SK-N-MC (cell line): ENCODE data around the gene SLC12A9.

Source experiments
- DNase-seq: peaks from one replicate; pipeline ENCODE4 v3.0.0-alpha.2; 2011; ENCODE audit warnings: low read depth, low spot score
- H3K27ac ChIP-seq: fragments of 200-600 bp; sonication (generic); 2 replicates; pipeline ENCODE4 v1.5.1; 2016; ENCODE audit warnings: mixed run types
- H3K36me3 ChIP-seq: fragments of 200-600 bp; sonication (generic); 2 replicates; pipeline ENCODE4 v1.6.1; 2017; ENCODE audit warnings: antibody characterized with exemption, low read length, mixed read lengths; ENCODE audit not compliant: insufficient read depth
- H3K4me3 ChIP-seq: fragments of 200-600 bp; sonication (generic); 2 replicates; pipeline ENCODE4 v1.5.1; 2016
- H3K9ac ChIP-seq: fragments of 200-600 bp; sonication (generic); 2 replicates; pipeline ENCODE4 v1.8.0; 2017; ENCODE audit warnings: mixed run types, mixed read lengths; ENCODE audit not compliant: insufficient read length
- H3K9me3 ChIP-seq: fragments of 200-600 bp; sonication (generic); 2 replicates; pipeline ENCODE4 v1.6.1; 2017; ENCODE audit warnings: low read depth, mild to moderate bottlenecking, antibody characterized with exemption, low read length, moderate library complexity, mixed read lengths
- EZH2 ChIP-seq: fragments of 200-600 bp; sonication (generic); IDR thresholded peaks from one replicate; pipeline ENCODE4 v1.6.1; 2017; ENCODE audit warnings: antibody characterized with exemption
- FOXP2 ChIP-seq: optimal IDR thresholded peaks from 2 replicates; pipeline ENCODE3; 2011; ENCODE audit warnings: mild to moderate bottlenecking, moderate library complexity; ENCODE audit not compliant: insufficient read depth; ENCODE audit errors: extremely low read length, control extremely low read depth
- POLR2AphosphoS5 ChIP-seq: IDR thresholded peaks from 2 replicates; pipeline ENCODE4 v1.6.1; 2012; ENCODE audit warnings: mild to moderate bottlenecking, low read depth, low read length, borderline replicate concordance

SLC12A9 gene

DNA sequence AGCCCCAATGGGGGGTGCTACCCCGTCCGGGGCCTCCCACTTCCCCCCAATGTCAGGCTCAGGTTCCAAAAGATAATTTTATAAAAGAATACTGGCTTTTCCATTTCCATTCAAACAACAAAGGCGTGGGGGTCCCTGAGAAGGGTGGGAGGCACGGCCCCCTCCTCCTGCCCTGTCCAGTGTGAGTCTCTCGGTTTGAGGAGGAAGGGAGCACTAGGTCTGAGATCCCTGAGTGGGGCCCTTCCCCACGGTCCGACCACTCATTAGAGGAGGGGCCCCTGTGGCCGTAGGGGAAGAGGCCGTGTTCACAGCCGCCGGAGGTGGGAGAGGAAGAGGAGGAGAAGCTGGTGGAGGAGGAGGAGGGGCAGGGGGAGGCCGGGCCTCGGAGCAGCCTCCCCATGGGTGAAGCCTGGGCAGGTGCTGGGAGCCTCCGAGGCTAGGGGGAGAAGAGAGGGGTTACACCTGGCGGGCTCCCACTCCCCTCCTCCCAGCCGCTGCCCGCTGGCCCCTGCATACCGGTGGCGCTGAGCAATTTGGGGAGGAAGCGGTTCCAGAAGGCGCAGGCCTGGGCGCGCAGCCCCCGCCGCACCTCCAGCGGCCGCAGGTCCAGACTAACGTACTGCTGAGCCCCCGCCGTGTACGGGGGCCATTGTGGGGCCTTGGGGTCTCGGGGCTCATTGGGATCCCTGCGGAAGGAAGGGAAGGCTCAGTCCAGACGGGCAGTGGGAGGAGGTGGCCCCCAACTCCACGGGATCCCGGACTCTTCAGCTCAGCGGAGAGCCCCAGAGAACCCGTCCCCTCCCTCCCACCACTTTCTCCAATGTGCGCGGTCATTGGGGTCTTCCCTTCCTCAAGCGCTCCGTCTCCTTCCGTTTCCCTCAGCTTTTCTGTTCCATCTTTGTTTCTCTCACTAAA lies 38.4 kb downstream of the SLC12A9 start:
- Histone ChIP-seq H3K27ac (no peak overlapping the region), H3K9ac (no peak overlapping the region), H3K4me3 (no peak overlapping the region)

GRCh38 chr7:100891568-100892247 lies 39.2 kb downstream of the SLC12A9 start:
- H3K9me3 ChIP-seq: no peaks in the 10 kb centered on the region
- no peak overlapping the region for H3K27ac ChIP-seq
- H3K9ac ChIP-seq: no peak overlapping the region
- no peak overlapping the region for H3K4me3 ChIP-seq
- no peak for DNase-seq
- TF ChIP-seq FOXP2 (no peak), EZH2 (no peak), POLR2AphosphoS5 (no peak)
- H3K36me3 ChIP-seq: peaks cover 23% of the 10 kb centered on the region

More for the DNA sequence above, 38.4 kb downstream of the SLC12A9 start:
- no peaks in the 10 kb centered on the region for H3K9me3 ChIP-seq
- TF ChIP-seq POLR2AphosphoS5: no peak
- TF ChIP-seq EZH2: no peak
- TF ChIP-seq FOXP2: no peak
- no peak for DNase-seq
- H3K36me3 ChIP-seq: peaks cover 31% of the 10 kb centered on the region

DNA sequence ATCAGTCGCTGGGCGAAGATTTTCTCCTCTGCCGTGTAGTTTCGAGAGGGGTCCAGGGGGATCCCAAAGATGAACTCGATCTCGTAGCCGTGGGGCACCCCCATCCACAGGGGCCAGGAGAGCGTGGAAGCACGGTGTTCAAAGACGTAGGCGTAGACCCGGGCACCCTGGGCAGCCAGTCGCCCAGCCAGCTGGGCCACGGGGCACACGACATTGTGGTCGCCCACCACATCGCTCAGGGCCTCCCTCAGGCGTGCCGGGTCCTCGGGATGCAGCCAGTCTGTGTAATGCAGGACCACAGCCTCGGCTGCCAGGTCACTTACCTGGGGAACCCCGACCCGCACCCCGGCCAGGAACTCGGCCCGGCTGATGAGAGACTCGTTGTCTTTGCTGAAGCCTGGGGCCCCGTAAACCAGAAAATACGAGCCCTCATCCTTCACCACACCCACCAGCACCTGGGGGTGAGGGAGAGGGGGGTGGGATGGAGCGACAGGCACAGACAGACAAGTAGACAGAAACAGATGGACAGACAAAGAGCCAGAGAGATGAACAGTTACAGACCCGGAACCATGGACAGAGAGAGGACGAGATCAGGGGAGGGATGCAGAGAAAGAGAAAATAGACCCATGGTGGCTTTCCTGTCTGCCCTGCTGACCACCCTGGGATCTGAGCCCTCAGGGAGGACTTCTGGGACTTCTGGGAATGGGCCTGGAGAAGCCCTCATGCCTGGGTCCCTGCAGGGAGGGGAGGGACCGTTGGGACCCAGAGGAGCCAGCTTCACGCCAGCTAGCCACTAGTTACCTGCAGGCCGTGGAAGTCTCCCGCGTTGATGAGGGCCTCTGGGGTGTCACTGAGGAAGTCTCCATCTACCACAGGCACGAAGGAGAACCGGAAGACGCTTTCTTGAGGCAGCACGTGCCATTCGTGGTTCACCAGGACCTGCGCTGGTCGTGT lies 40.1 kb downstream of the SLC12A9 start:
- Histone ChIP-seq H3K4me3 (no peak overlapping the region), H3K27ac (no peak overlapping the region), H3K9ac (no peak overlapping the region), H3K36me3 (peaks cover 14% of the 10 kb centered on the region), H3K9me3 (no peaks in the 10 kb centered on the region)
- no peak for DNase-seq
- TF ChIP-seq EZH2 (no peak), POLR2AphosphoS5 (no peak), FOXP2 (no peak)

DNA sequence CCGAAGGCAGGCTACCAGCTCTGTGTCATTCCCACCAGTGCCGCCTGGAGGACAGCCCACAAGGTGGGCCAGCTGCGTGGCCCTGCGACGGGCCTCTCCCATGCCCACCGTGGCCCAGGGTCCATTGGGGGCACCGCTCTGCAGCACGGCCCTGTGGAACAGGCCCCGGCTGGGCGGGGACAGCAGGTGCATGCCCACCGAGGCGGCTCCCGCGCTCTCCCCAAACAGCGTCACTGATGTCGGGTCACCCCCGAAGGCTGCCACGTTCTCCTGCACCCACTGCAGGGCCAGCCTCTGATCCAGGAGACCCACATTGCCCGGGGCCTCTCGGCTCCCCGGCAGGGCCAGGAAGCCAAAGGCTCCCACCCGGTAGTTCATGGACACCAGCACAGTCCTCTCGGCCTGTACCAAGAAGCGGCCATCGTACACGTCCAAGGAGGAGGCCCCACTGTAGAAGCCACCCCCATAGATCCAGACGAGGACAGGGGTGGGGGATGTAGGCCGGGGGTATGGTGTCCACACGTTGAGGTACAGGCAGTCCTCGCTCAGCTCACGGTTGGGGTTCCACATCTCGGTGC lies 40.9 kb downstream of the SLC12A9 start:
- no peak overlapping the region for H3K4me3 ChIP-seq
- TF ChIP-seq POLR2AphosphoS5: no peak
- no peak for TF ChIP-seq FOXP2
- TF ChIP-seq EZH2: no peak
- no peak for DNase-seq
- no peaks in the 10 kb centered on the region for H3K9me3 ChIP-seq
- peaks cover 6% of the 10 kb centered on the region for H3K36me3 ChIP-seq
- H3K9ac ChIP-seq: no peak overlapping the region
- no peak overlapping the region for H3K27ac ChIP-seq

DNA sequence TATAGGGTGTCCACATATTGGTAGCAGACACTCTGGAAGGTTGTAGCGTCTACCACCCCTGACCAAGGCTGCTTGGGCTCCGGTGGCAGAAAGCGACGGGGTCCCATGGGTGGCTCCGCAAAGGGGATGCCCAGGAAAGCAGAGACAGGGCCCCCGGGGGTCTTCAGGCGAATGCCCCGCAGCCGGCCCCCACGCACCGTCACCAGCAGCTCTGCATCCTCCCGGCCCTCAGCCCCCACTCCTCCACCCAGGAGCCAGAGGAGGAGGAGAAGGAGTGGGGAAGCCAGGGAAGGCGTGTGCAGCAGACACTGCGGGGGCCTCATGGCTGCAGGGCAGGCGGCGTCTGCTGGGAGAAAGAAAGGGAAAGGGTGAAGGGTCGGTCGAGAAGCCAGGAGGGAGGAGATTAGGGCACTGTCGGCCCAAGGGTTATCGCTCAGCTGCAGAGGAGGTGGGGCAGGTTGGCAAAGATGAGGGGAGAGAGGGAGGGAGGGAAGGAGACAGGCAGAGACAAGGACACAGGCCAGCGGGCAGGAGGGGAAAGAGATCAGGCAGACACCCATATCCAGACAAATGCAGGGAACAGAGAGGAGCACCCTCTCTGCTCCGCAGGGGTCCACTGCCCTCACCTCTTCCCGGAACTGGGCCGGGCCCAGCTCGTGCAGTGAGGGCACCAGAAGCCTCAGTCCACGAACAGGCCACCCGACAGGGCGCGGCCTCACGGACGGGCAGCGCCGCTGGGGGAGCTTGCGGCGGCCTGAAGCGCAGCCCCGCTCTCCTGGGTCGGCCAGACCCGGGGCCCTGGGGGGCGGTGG lies 41.6 kb downstream of the SLC12A9 start:
- DNase-seq: no peak

GRCh38 chr7:100894860-100895700 lies 42.6 kb downstream of the SLC12A9 start:
- TF ChIP-seq POLR2AphosphoS5 (no peak), FOXP2 (no peak), EZH2 (no peak)
- peak overlapping the region; percentile 77 for H3K4me3 ChIP-seq
- DNase-seq: no peak
- H3K9ac ChIP-seq: no peak overlapping the region
- H3K36me3 ChIP-seq: no peaks in the 10 kb centered on the region
- H3K27ac ChIP-seq: no peak overlapping the region
- no peaks in the 10 kb centered on the region for H3K9me3 ChIP-seq

More for the DNA sequence above, 41.6 kb downstream of the SLC12A9 start:
- TF ChIP-seq POLR2AphosphoS5: no peak
- no peak for TF ChIP-seq FOXP2
- TF ChIP-seq EZH2: no peak
- Histone ChIP-seq H3K4me3 (no peak overlapping the region), H3K27ac (no peak overlapping the region), H3K36me3 (no peaks in the 10 kb centered on the region), H3K9me3 (no peaks in the 10 kb centered on the region), H3K9ac (no peak overlapping the region)

DNA sequence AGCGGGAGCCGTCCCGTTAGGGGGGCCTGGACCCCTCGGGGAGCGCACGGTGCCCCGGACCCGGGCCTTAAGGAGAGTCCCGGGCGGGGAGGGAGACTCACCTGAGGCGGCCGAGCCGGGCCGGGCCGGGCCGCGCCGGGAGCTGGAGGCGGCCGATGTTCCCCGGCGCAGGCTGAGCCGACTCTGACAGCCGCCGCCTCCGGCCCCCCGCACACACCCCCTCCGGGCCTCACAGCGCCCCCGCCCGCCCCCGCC lies 43.1 kb downstream of the SLC12A9 start, which contains the start of gene ACHE:
ACHE (minus strand) TSS at position 188 of the 255 bp plus-strand sequence. CDS start 1,656 bp downstream, outside the sequence.
- H3K36me3 ChIP-seq: no peaks in the 10 kb centered on the region
- no peak within 1 kb of the TSS for H3K27ac ChIP-seq
- H3K4me3 ChIP-seq: peak within 1 kb of the TSS; percentile 77
- no peaks in the 10 kb centered on the region for H3K9me3 ChIP-seq
- TF ChIP-seq POLR2AphosphoS5 (no peak), EZH2 (no peak), FOXP2 (no peak)
- DNase-seq: no peak
- no peak within 1 kb of the TSS for H3K9ac ChIP-seq
